ENCODE measurements around the gene LCN1. TPM values are rescaled to one million over a fixed set of nuclear protein-coding genes. Genes with fewer than 3 reads are reported as not detected.
A peak's percentile ranks its signal among the peaks of the same experiment; 100 is the strongest.

LCN1 gene
- total and polyA plus RNA-seq, 2 of the 4 experiments (the other 2 are of a cell fraction), result not detected

GRCh38 chr9:135503371-135504261, 17.6 kb upstream of the LCN1 start:
- Histone ChIP-seq H3K4ac (ENCODE audit: low read depth, low read length) (no peak overlapping the region), H2BK120ac (ENCODE audit: low read depth, low read length) (no peak overlapping the region), H3K9me3 (ENCODE audit: control insufficient read depth, insufficient read depth, low read length) (no peaks in the 10 kb centered on the region), H3K36me3 (ENCODE audit: control insufficient read depth, insufficient read depth, low read length) (peaks cover 27% of the 10 kb centered on the region), H3K79me1 (ENCODE audit: low read depth in 1 of 2, low read length in 2 of 2) (peaks cover 4 to 37% of the 10 kb centered on the region in 2 experiments), H4K20me1 (ENCODE audit: insufficient read depth, low read length) (peaks cover 35% of the 10 kb centered on the region), H3K18ac (ENCODE audit: low read depth, low read length) (no peak overlapping the region), H4K5ac (ENCODE audit: low read depth, low read length) (no peak overlapping the region), H2BK15ac (ENCODE audit: low read depth, low read length) (no peak overlapping the region), H3K56ac (ENCODE audit: extremely low read depth, insufficient read depth, low read length) (no peak overlapping the region), H3K27me3 (ENCODE audit: control insufficient read depth, insufficient read depth, low read length) (no peaks in the 10 kb centered on the region), H2BK20ac (ENCODE audit: low read depth, low read length) (no peak overlapping the region), H2AK9ac (replicated peaks; ENCODE audit: low read depth, low read length, poor library complexity) (no peak overlapping the region), H3K9me1 (ENCODE audit: insufficient read depth, low read length) (no peaks in the 10 kb centered on the region), H4K91ac (ENCODE audit: insufficient read depth, low read depth, low read length) (no peak overlapping the region), H3K27ac (ENCODE audit: insufficient read depth, low read length) (no peak overlapping the region), H3K4me1 (ENCODE audit: control insufficient read depth, insufficient read depth, low read length) (peaks cover 6% of the 10 kb centered on the region; the same call in 1 of the 2 replicates), H3K4me2 (ENCODE audit: low read depth, low read length) (no peak overlapping the region), H2AFZ (replicated peaks; ENCODE audit: low read length, poor library complexity) (no peak overlapping the region), H3K9ac (ENCODE audit: low read depth, low read length) (no peak overlapping the region), H2AK5ac (ENCODE audit: low read depth, low read length) (no peak overlapping the region), H3K23ac (ENCODE audit: low read depth, low read length) (no peak overlapping the region), H3K14ac (replicated peaks; ENCODE audit: low read depth, low read length) (no peak overlapping the region), H3K4me3 (ENCODE audit: insufficient read depth, low read depth, low read length) (no peak overlapping the region), H2BK5ac (ENCODE audit: low read depth, low read length, poor library complexity, severe bottlenecking) (no peak overlapping the region), H4K8ac (ENCODE audit: low read depth in 2 of 2, low read length in 2 of 2) (no peak overlapping the region)
- CTCF ChIA-PET, result no interaction called here
- in situ Hi-C loops (cut with MboI; ENCODE audit: low sequenced_read_pairs) (no loop called here), intact Hi-C loops (cut with micrococcal nuclease) (no loop called here), dilution Hi-C loops (cut with HindIII; ENCODE audit: low sequenced_read_pairs, unreplicated experiment) (no loop called here)
- POLR2A ChIA-PET (ENCODE audit: unreplicated experiment), result no interaction called here
- 95% methylated on average over 14 of the region's 41 CpGs; no CpG with 5 or more reads in 1 of the 2 experiments for WGBS, 2 experiments (ENCODE audit: extremely low coverage in 2 of 2, insufficient read length in 1 of 2)
- no peak for ATAC-seq (ENCODE audit: low read depth)
- no peak for DNase-seq
- TSS peak; percentile 66 for BruUV-seq (replicated peaks)
- TF ChIP-seq ELK1 (IDR thresholded peaks at IDR 0.05; ENCODE audit: borderline replicate concordance, low read depth, low read length), result no peak
- TF ChIP-seq CEBPB (IDR thresholded peaks at IDR 0.05; ENCODE audit: low read depth, low read length), result no peak
- TF ChIP-seq POLR2A (IDR thresholded peaks at IDR 0.05; ENCODE audit: low read depth, low read length), result no peak
- TF ChIP-seq RAD21 (IDR thresholded peaks at IDR 0.05; ENCODE audit: low read length), result no peak
- no peak for TF ChIP-seq RCOR1 (IDR thresholded peaks at IDR 0.05; ENCODE audit: insufficient replicate concordance, low read length)
- TF ChIP-seq, protein P1, sequence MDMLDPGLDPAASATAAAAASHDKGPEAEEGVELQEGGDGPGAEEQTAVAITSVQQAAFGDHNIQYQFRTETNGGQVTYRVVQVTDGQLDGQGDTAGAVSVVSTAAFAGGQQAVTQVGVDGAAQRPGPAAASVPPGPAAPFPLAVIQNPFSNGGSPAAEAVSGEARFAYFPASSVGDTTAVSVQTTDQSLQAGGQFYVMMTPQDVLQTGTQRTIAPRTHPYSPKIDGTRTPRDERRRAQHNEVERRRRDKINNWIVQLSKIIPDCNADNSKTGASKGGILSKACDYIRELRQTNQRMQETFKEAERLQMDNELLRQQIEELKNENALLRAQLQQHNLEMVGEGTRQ (IDR thresholded peaks at IDR 0.05; ENCODE audit: low read depth, low read length), result no peak
- TF ChIP-seq MXI1 (IDR thresholded peaks at IDR 0.05; ENCODE audit: borderline replicate concordance, low read depth, low read length), result no peak
- TF ChIP-seq NFE2L2 (IDR thresholded peaks at IDR 0.05; ENCODE audit: low read depth, low read length), result no peak
- no peak for TF ChIP-seq RFX5 (IDR thresholded peaks at IDR 0.05; ENCODE audit: low read depth, low read length)
- TF ChIP-seq FOS (IDR thresholded peaks at IDR 0.05; ENCODE audit: low read depth, low read length), result no peak
- no peak for TF ChIP-seq CTCF (conservative IDR thresholded peaks at IDR 0.05; ENCODE audit: low read depth, low read length)
- no peak for TF ChIP-seq CHD1 (IDR thresholded peaks at IDR 0.05; ENCODE audit: low read depth, low read length)
- no peak for TF ChIP-seq SMC3 (IDR thresholded peaks at IDR 0.05; ENCODE audit: low read depth, low read length)
- TF ChIP-seq MAZ (IDR thresholded peaks at IDR 0.05; ENCODE audit: borderline replicate concordance, low read depth, low read length), result no peak
- TF ChIP-seq BHLHE40 (IDR thresholded peaks at IDR 0.05; ENCODE audit: low read depth, low read length), result no peak

Data from IMR-90 (cell line).